K562 (cell line): ENCODE measurements around the gene DOCK4. TPM values are rescaled to one million over a fixed set of nuclear protein-coding genes. Genes with fewer than 3 reads are reported as not detected.

Experiments used
- ATAC-seq: fragments of 200-7000 bp; cut with Tn5 transposase; 3 replicates; pipeline ENCODE4 v1.9.1; 2020; ENCODE audit warnings: moderate library complexity
- BruUV-seq: library from RNA; stranded (reverse); fragments of 400-500 nt; replicated peaks from 2 replicates; lab custom pipeline; 2021; lab: Mats Ljungman, UMichigan
- CTCF ChIA-PET: fragments of 300-600 bp; formaldehyde crosslinking; extraction: SDS; loops from one replicate; lab custom pipeline; 2021; ENCODE audit warnings: low intra/inter-chr PET ratio; lab: Yijun Ruan, JAX
- POLR2A ChIA-PET: fragments of 300-600, 350-650 bp; sonication (Branson Sonifier 250); formaldehyde crosslinking; extraction: SDS; loops from one replicate; lab custom pipeline; 2021; ENCODE audit warnings: antibody characterized with exemption, inconsistent platforms; lab: Yijun Ruan, JAX
- DNase-seq, 4 experiments: peaks; one replicate each; pipeline versions ENCODE4 v3.0.0 to v3.0.0-alpha.2; 2011 to 2018; ENCODE audit warnings: low spot score in 3 of 4, mixed read lengths in 3 of 4; ENCODE audit errors: extremely low read depth in 1 of 4
- FAIRE-seq: peaks from 2 replicates; lab custom pipeline; 2011; peaks lifted over from hg19 to GRCh38; lab: Jason Lieb, UNC
- H2AFZ ChIP-seq: 2 replicates; pipeline ENCODE4 v1.6.0; 2011; ENCODE audit warnings: low read depth, low read length, control low read depth, inconsistent platforms
- H3K27ac ChIP-seq: fragments of 200-600 bp; 3 replicates; pipeline ENCODE4 v1.8.0; 2011; ENCODE audit warnings: low read depth, mild to moderate bottlenecking, control low read depth, inconsistent platforms, low read length, moderate library complexity, mixed read lengths; ENCODE audit errors: extremely low read depth
- H3K27me3 ChIP-seq, 2 experiments: fragments of 300-600 bp in 1 of 2; 2 replicates in 1 of 2; 3 replicates in 1 of 2; pipeline versions ENCODE4 v1.6.0 to v1.8.0; 2011; ENCODE audit warnings: inconsistent platforms in 2 of 2, low read length in 2 of 2, mild to moderate bottlenecking in 1 of 2, mixed read lengths in 1 of 2, moderate library complexity in 1 of 2; ENCODE audit not compliant: control insufficient read depth in 2 of 2, insufficient read depth in 2 of 2
- H3K36me3 ChIP-seq: fragments of 300-600 bp; 3 replicates; pipeline ENCODE4 v1.8.0; 2011; ENCODE audit warnings: mild to moderate bottlenecking, low read length, inconsistent platforms; ENCODE audit not compliant: control insufficient read depth, insufficient read depth
- H3K4me1 ChIP-seq, 2 experiments: fragments of 200-600 bp in 1 of 2; replicated peaks in 1 of 2; 2 replicates in 1 of 2; 3 replicates in 1 of 2; pipeline versions ENCODE4 v1.5.1 to v1.8.0; 2011; ENCODE audit warnings: inconsistent platforms in 2 of 2, low read length in 2 of 2, mild to moderate bottlenecking in 1 of 2, mixed read lengths in 1 of 2, moderate library complexity in 1 of 2; ENCODE audit not compliant: control insufficient read depth in 2 of 2, insufficient read depth in 2 of 2
- H3K4me2 ChIP-seq: 2 replicates; pipeline ENCODE4 v1.6.1; 2011; ENCODE audit warnings: low read length, control low read depth, inconsistent platforms, mixed read lengths; ENCODE audit not compliant: insufficient read depth
- H3K4me3 ChIP-seq: fragments of 200-600 bp; sonication (generic), shearing (Covaris generic); 2 replicates; pipeline ENCODE4 v1.5.1; 2016; ENCODE audit warnings: control low read depth, inconsistent platforms
- H3K79me2 ChIP-seq: fragments of 200-600 bp; 3 replicates; pipeline ENCODE4 v1.8.0; 2011; ENCODE audit warnings: low read length, inconsistent platforms; ENCODE audit not compliant: control insufficient read depth, insufficient read depth
- H3K9ac ChIP-seq, 2 experiments: 2 replicates each; pipeline versions ENCODE4 v1.6.0 to v1.6.1; 2011; ENCODE audit warnings: low read depth in 2 of 2, low read length in 2 of 2, control low read depth in 1 of 2, inconsistent platforms in 1 of 2, mild to moderate bottlenecking in 1 of 2, mixed read lengths in 1 of 2; ENCODE audit not compliant: insufficient read depth in 1 of 2
- H3K9me1 ChIP-seq: one replicate; pipeline ENCODE4 v1.6.0; 2011; ENCODE audit warnings: inconsistent platforms, mild to moderate bottlenecking, low read length, moderate library complexity; ENCODE audit not compliant: control insufficient read depth, insufficient read depth
- H3K9me3 ChIP-seq: replicated peaks from 2 replicates; pipeline ENCODE4 v1.5.1; 2011; ENCODE audit warnings: low read depth, low read length, inconsistent platforms; ENCODE audit not compliant: control insufficient read depth, insufficient read depth
- H4K20me1 ChIP-seq: replicated peaks from 2 replicates; pipeline ENCODE4 v1.6.1; 2011; ENCODE audit warnings: low read length, inconsistent platforms, mixed read lengths; ENCODE audit not compliant: control insufficient read depth, insufficient read depth
- DPF2 ChIP-seq: fragments of 450-650 bp; IDR thresholded peaks from 2 replicates; pipeline ENCODE4 v1.6.1; 2016
- IRF1 ChIP-seq: sonication (generic); formaldehyde crosslinking; IDR thresholded peaks from 2 replicates; pipeline ENCODE4 v1.8.0; 2022; ENCODE audit warnings: missing genetic modification reagents, mild to moderate bottlenecking, borderline replicate concordance
- KAT2B ChIP-seq: IDR thresholded peaks from one replicate; pipeline ENCODE4 v1.6.1; 2012; ENCODE audit warnings: low read depth, mild to moderate bottlenecking, control low read depth, inconsistent platforms, low read length, moderate library complexity
- KHSRP ChIP-seq: fragments of 450-650 bp; IDR thresholded peaks from 2 replicates; pipeline ENCODE4 v1.6.1; 2017
- NR2C2 ChIP-seq, 2 experiments: fragments of 200-800 bp in 1 of 2; sonication (Bioruptor generic) in 1 of 2; sonication (generic) in 1 of 2; formaldehyde crosslinking in 1 of 2; IDR thresholded peaks; 2 replicates each; pipeline versions ENCODE4 v1.6.1 to v1.8.0; 2016 to 2022; ENCODE audit warnings: mild to moderate bottlenecking in 1 of 2, missing compliant biosample characterization in 1 of 2, missing genetic modification characterization in 1 of 2, missing genetic modification reagents in 1 of 2
- PRMT5 ChIP-seq: sonication (generic); formaldehyde crosslinking; IDR thresholded peaks from 2 replicates; pipeline ENCODE4 v1.5.0; 2020; ENCODE audit warnings: missing genetic modification reagents
- RAD51 ChIP-seq: fragments of 450-650 bp; IDR thresholded peaks from 2 replicates; pipeline ENCODE4 v1.7.1; 2016; ENCODE audit warnings: low read depth, mild to moderate bottlenecking, borderline replicate concordance
- ZNF785 ChIP-seq: fragments of 250-450 bp; sonication (Bioruptor Pico); IDR thresholded peaks from 2 replicates; pipeline ENCODE4 v1.4.0; 2020; ENCODE audit warnings: mild to moderate bottlenecking
- ZSCAN29 ChIP-seq: fragments of 450-650 bp; IDR thresholded peaks from 2 replicates; pipeline ENCODE4 v1.6.1; 2017
- WGBS: fragments of 100-300 bp; shearing (Covaris generic); methylation state at CpG from one replicate; pipeline ENCODE4 v1.1.6; 2016; ENCODE audit warnings: low coverage, mixed read lengths; ENCODE audit not compliant: insufficient coverage; ENCODE audit errors: missing lambda C conversion rate; 5-methylcytosine and 5-hydroxymethylcytosine counted together
- in situ Hi-C: fragments of 300-500 bp; cut with MboI; formaldehyde crosslinking; loops from 4 replicates; pipeline ENCODE4 v1.15.0; 2018; ENCODE audit warnings: inconsistent platforms, mixed read lengths
- intact Hi-C: fragments of 100-400 bp; cut with micrococcal nuclease; formaldehyde crosslinking; loops from 2 replicates; pipeline ENCODE4 v1.14.2; 2022
- polyA plus RNA-seq, 8 experiments: library from polyadenylated mRNA; depleted of rRNA in 4 of 8; stranded (reverse) in 5 of 8; unstranded in 3 of 8; fragments of >200 nt; fragmentation: Nextera tagmentation in 2 of 8; fragmentation: Illumina TruSeq in 1 of 8; extraction: Ambion mirVana in 2 of 8; extraction: Trizol in 1 of 8; gene quantifications; 2 replicates each; pipeline versions ENCODE4 v1.2.1 to v1.2.3, GENCODE V29; 2011 to 2014; ENCODE audit warnings: inconsistent platforms in 1 of 8, missing spikeins in 1 of 8
- total RNA-seq, 7 experiments: library from RNA; depleted of rRNA in 6 of 7; stranded (reverse); fragments of >200 nt in 6 of 7; fragmentation: Illumina TruSeq in 2 of 7; extraction: Trizol in 2 of 7; gene quantifications; 2 replicates each; pipeline versions ENCODE4 v1.2.1 to v1.2.3, GENCODE V29; 2011 to 2021; ENCODE audit warnings: low replicate concordance in 1 of 7
- TF ChIP-seq, protein P1 (sequence below): fragments of 250-450 bp; sonication (Bioruptor Pico); IDR thresholded peaks from 2 replicates; pipeline ENCODE4 v1.5.0; 2020; ENCODE audit warnings: mild to moderate bottlenecking, borderline replicate concordance

Gene DOCK4
- total and polyA plus RNA-seq, 9 of the 15 experiments (the other 6 are each of a cell fraction or from before 2014, with no cell fraction given), result 0.42 to 5.7 (median 2.3) TPM

- WGBS, result 0% methylated on average over 5 of the region's 5 CpGs
- no peak for FAIRE-seq
- no peaks in the 10 kb centered on the region for H3K27me3 ChIP-seq
- H3K4me3 ChIP-seq, result no peak overlapping the region
- no peaks in the 10 kb centered on the region for H3K4me1 ChIP-seq
- POLR2A ChIA-PET, result no interaction called here
- intact Hi-C loops, result no loop called here
- CTCF ChIA-PET, result no interaction called here
- H3K9me1 ChIP-seq, result no peaks in the 10 kb centered on the region
- H3K36me3 ChIP-seq, result no peaks in the 10 kb centered on the region
- no TSS peak for BruUV-seq
- no peaks in the 10 kb centered on the region for H3K79me2 ChIP-seq
- no peak overlapping the region for H3K27ac ChIP-seq
- no peaks in the 10 kb centered on the region for H4K20me1 ChIP-seq
- in situ Hi-C loops, result no loop called here
- no peak overlapping the region for H3K4me2 ChIP-seq
- TF ChIP-seq ZSCAN29 (no peak), PRMT5 (CRISPR knock-in tag) (no peak), KAT2B (no peak), IRF1 (CRISPR knock-in tag) (no peak), NR2C2 (CRISPR knock-in tag; IDR thresholded peaks at IDR 0.05) (no peak), NR2C2 (tag; IDR thresholded peaks at IDR 0.05) (no peak), RAD51 (no peak), ZNF785 (CRISPR knock-in tag) (no peak), KHSRP (no peak), DPF2 (no peak)
- TF ChIP-seq, protein P1, sequence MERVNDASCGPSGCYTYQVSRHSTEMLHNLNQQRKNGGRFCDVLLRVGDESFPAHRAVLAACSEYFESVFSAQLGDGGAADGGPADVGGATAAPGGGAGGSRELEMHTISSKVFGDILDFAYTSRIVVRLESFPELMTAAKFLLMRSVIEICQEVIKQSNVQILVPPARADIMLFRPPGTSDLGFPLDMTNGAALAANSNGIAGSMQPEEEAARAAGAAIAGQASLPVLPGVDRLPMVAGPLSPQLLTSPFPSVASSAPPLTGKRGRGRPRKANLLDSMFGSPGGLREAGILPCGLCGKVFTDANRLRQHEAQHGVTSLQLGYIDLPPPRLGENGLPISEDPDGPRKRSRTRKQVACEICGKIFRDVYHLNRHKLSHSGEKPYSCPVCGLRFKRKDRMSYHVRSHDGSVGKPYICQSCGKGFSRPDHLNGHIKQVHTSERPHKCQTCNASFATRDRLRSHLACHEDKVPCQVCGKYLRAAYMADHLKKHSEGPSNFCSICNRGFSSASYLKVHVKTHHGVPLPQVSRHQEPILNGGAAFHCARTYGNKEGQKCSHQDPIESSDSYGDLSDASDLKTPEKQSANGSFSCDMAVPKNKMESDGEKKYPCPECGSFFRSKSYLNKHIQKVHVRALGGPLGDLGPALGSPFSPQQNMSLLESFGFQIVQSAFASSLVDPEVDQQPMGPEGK (CRISPR knock-in tag), result no peak
- TF ChIP-seq, all 486 proteins: peak for 0
- DNase-seq (no peak), ATAC-seq (no peak)
- H2AFZ ChIP-seq, result no peak overlapping the region
- no peaks in the 10 kb centered on the region for H3K9me3 ChIP-seq
- H3K9ac ChIP-seq, result no peak overlapping the region
These were observed 135.4 kb downstream of the DOCK4 start for GRCh38 chr7:112070674-112071256.
